Amniotic epithelial cell (primary cell): ENCODE data around the gene CTSD.
"Not testable (repeated sequence)": the region's sequence is repeated elsewhere in the genome, so short reads cannot be mapped to it uniquely, and the experiment has no call there.

Experiments used
- DNase-seq: peaks from one replicate; pipeline ENCODE4 v3.0.0-alpha.2; 2010; ENCODE audit warnings: low read depth

CTSD gene

GRCh38 chr11:1770061-1770460 is 6.3 kb upstream of the CTSD start:
- no peak for DNase-seq

GRCh38 chr11:1769304-1769936 is 5.7 kb upstream of the CTSD start:
- not testable (repeated sequence) for DNase-seq

GRCh38 chr11:1768141-1768469 is 4.4 kb upstream of the CTSD start:
- DNase-seq: no peak

- no peak for DNase-seq
Measured at GRCh38 chr11:1767399-1768140, 3.8 kb upstream of the CTSD start.

GRCh38 chr11:1766719-1767398 is 3.1 kb upstream of the CTSD start:
- DNase-seq: no peak

GRCh38 chr11:1765871-1766718 is 2.4 kb upstream of the CTSD start:
- DNase-seq: no peak

GRCh38 chr11:1763336-1763795 is 361 bp downstream of the CTSD start:
- no peak for DNase-seq

GRCh38 chr11:1762537-1763302 is 1.0 kb downstream of the CTSD start:
- peak; percentile 53 for DNase-seq

GRCh38 chr11:1761857-1762536 is 1.7 kb downstream of the CTSD start:
- DNase-seq: no peak

GRCh38 chr11:1761110-1761856 is 2.4 kb downstream of the CTSD start:
- no peak for DNase-seq

GRCh38 chr11:1760351-1761109 is 3.2 kb downstream of the CTSD start:
- DNase-seq: no peak

GRCh38 chr11:1759851-1760220 is 3.9 kb downstream of the CTSD start:
- DNase-seq: no peak

- no peak for DNase-seq
Measured at GRCh38 chr11:1759151-1759850, 4.4 kb downstream of the CTSD start.

GRCh38 chr11:1758611-1759150 is 5.0 kb downstream of the CTSD start:
- DNase-seq: no peak

- DNase-seq: no peak
Measured at GRCh38 chr11:1757861-1758610, 5.7 kb downstream of the CTSD start.

- DNase-seq: no peak
Measured at GRCh38 chr11:1756791-1757771, 6.6 kb downstream of the CTSD start.
